Right atrium auricular region (tissue), 2 donors: ENCODE data around the gene CADM2. TPM values are rescaled to one million over a fixed set of nuclear protein-coding genes. Genes with fewer than 3 reads are reported as not detected.

Experiments
- DNase-seq: peaks from one replicate; pipeline ENCODE4 v3.0.0-alpha.2; 2019; ENCODE audit warnings: low spot score
- H3K27ac ChIP-seq, 2 donors: fragments of 200-600 bp; sonication (generic); 1 replicate in 1 of 2; 2 replicates in 1 of 2; pipeline ENCODE4 v1.5.1; 2016 to 2019
- H3K27me3 ChIP-seq, 2 donors: fragments of 200-600 bp; sonication (generic); one replicate each; pipeline versions ENCODE4 v1.5.1 to v1.6.0; 2017 to 2019
- H3K36me3 ChIP-seq: fragments of 200-600 bp; sonication (generic); one replicate; pipeline ENCODE4 v1.5.1; 2016
- H3K4me1 ChIP-seq, 2 donors: fragments of 200-600 bp; sonication (generic); one replicate each; pipeline versions ENCODE4 v1.5.1 to v1.6.0; 2017 to 2019
- H3K4me3 ChIP-seq, 2 donors: fragments of 200-600 bp; sonication (generic); 1 replicate in 1 of 2; 2 replicates in 1 of 2; pipeline ENCODE4 v1.5.1; 2017 to 2019; ENCODE audit warnings: mild to moderate bottlenecking in 1 of 2, moderate library complexity in 1 of 2
- H3K9me3 ChIP-seq, 2 donors: fragments of 200-600 bp; sonication (generic); one replicate each; pipeline ENCODE4 v1.5.1; 2019
- CTCF ChIP-seq, 2 donors: fragments of 200-600 bp; sonication (generic); IDR thresholded peaks; one replicate each; pipeline ENCODE4 v1.5.1; 2019; ENCODE audit warnings: antibody characterized with exemption in 2 of 2
- total RNA-seq, 2 donors: library from RNA; depleted of rRNA; stranded (reverse); fragments of >200 nt; gene quantifications; one replicate each; pipeline ENCODE4 v1.1.0, GENCODE V29; 2016

CADM2 gene
- total RNA-seq, 2 donors from 2014 or later, result 6.5 to 9.5 TPM

GRCh38 chr3:85159376-85159775 lies 200.6 kb downstream of the CADM2 start:
- no peak overlapping the region for H3K4me3 ChIP-seq
- no peaks in the 10 kb centered on the region for H3K4me1 ChIP-seq
- H3K36me3 ChIP-seq, result no peaks in the 10 kb centered on the region
- no peak for TF ChIP-seq CTCF (IDR thresholded peaks at IDR 0.05)
- H3K27me3 ChIP-seq, result no peaks in the 10 kb centered on the region
- no peaks in the 10 kb centered on the region for H3K9me3 ChIP-seq
- no peak overlapping the region for H3K27ac ChIP-seq
- no peak for DNase-seq

GRCh38 chr3:85161544-85161943 lies 202.8 kb downstream of the CADM2 start:
- TF ChIP-seq CTCF (IDR thresholded peaks at IDR 0.05), result no peak
- Histone ChIP-seq H3K27me3 (no peaks in the 10 kb centered on the region), H3K27ac (no peak overlapping the region), H3K4me3 (no peak overlapping the region), H3K36me3 (no peaks in the 10 kb centered on the region), H3K9me3 (no peaks in the 10 kb centered on the region), H3K4me1 (no peaks in the 10 kb centered on the region)
- DNase-seq, result no peak

GRCh38 chr3:85162905-85163304 lies 204.1 kb downstream of the CADM2 start:
- Histone ChIP-seq H3K9me3 (no peaks in the 10 kb centered on the region), H3K4me3 (no peak overlapping the region), H3K4me1 (no peaks in the 10 kb centered on the region), H3K27ac (no peak overlapping the region), H3K36me3 (no peaks in the 10 kb centered on the region), H3K27me3 (no peaks in the 10 kb centered on the region)
- no peak for TF ChIP-seq CTCF (IDR thresholded peaks at IDR 0.05)
- DNase-seq, result no peak

- no peaks in the 10 kb centered on the region for H3K36me3 ChIP-seq
- no peak overlapping the region for H3K27ac ChIP-seq
- no peaks in the 10 kb centered on the region for H3K27me3 ChIP-seq
- no peaks in the 10 kb centered on the region for H3K9me3 ChIP-seq
- H3K4me1 ChIP-seq, result no peaks in the 10 kb centered on the region
- no peak for TF ChIP-seq CTCF (IDR thresholded peaks at IDR 0.05)
- no peak overlapping the region for H3K4me3 ChIP-seq
- DNase-seq, result no peak
Measured at GRCh38 chr3:85164436-85164835, 205.6 kb downstream of the CADM2 start.

- Histone ChIP-seq H3K36me3 (no peaks in the 10 kb centered on the region), H3K4me1 (no peaks in the 10 kb centered on the region), H3K27ac (no peak overlapping the region), H3K9me3 (no peaks in the 10 kb centered on the region), H3K27me3 (no peaks in the 10 kb centered on the region), H3K4me3 (no peak overlapping the region)
- DNase-seq, result no peak
- no peak for TF ChIP-seq CTCF (IDR thresholded peaks at IDR 0.05)
Measured at GRCh38 chr3:85167576-85167975, 208.8 kb downstream of the CADM2 start.

GRCh38 chr3:85170646-85171045 lies 211.9 kb downstream of the CADM2 start:
- DNase-seq, result no peak
- H3K27me3 ChIP-seq, result no peaks in the 10 kb centered on the region
- H3K27ac ChIP-seq, result no peak overlapping the region
- no peaks in the 10 kb centered on the region for H3K36me3 ChIP-seq
- TF ChIP-seq CTCF (IDR thresholded peaks at IDR 0.05), result no peak
- no peaks in the 10 kb centered on the region for H3K4me1 ChIP-seq
- H3K4me3 ChIP-seq, result no peak overlapping the region
- H3K9me3 ChIP-seq, result no peaks in the 10 kb centered on the region
